Neural cell (in vitro differentiated cells): ENCODE data around the gene BTBD9. TPM values are rescaled to one million over a fixed set of nuclear protein-coding genes. Genes with fewer than 3 reads are reported as not detected.

Source experiments
- H2AFZ ChIP-seq: fragments of 200-600, 300-800 bp; sonication (generic), shearing (Covaris generic); 2 replicates; pipeline ENCODE4 v1.6.0; 2014; ENCODE audit warnings: low read depth, mild to moderate bottlenecking, antibody characterized with exemption, low read length, moderate library complexity
- H3F3A ChIP-seq: fragments of 200-600 bp; shearing (Covaris generic); 2 replicates; pipeline ENCODE4 v1.6.1; 2016; ENCODE audit warnings: mild to moderate bottlenecking, moderate library complexity, mixed read lengths, antibody characterized with exemption, low read length; ENCODE audit not compliant: insufficient read depth, poor library complexity, severe bottlenecking
- H3K27ac ChIP-seq: fragments of 200-600, 300-800 bp; sonication (generic), shearing (Covaris generic); 2 replicates; pipeline ENCODE4 v1.5.1; 2014; ENCODE audit warnings: mild to moderate bottlenecking, low read length, moderate library complexity
- H3K27me3 ChIP-seq: fragments of 300-800, 200-600 bp; sonication (generic), shearing (Covaris generic); 2 replicates; pipeline ENCODE4 v1.6.0; 2014; ENCODE audit warnings: mild to moderate bottlenecking, low read depth, low read length, moderate library complexity; ENCODE audit not compliant: insufficient read depth
- H3K36me3 ChIP-seq: fragments of 300-800, 200-600 bp; sonication (generic), shearing (Covaris generic); 2 replicates; pipeline ENCODE4 v1.5.1; 2014; ENCODE audit warnings: mild to moderate bottlenecking, antibody characterized with exemption, low read length, moderate library complexity; ENCODE audit not compliant: insufficient read depth
- H3K4me2 ChIP-seq: fragments of 300-800, 200-600 bp; sonication (generic), shearing (Covaris generic); 2 replicates; pipeline ENCODE4 v1.6.0; 2014; ENCODE audit warnings: mild to moderate bottlenecking, low read length
- H3K4me3 ChIP-seq: fragments of 300-800, 200-600 bp; sonication (generic), shearing (Covaris generic); 2 replicates; pipeline ENCODE4 v1.5.1; 2014; ENCODE audit warnings: mild to moderate bottlenecking, low read length, moderate library complexity
- H3K79me2 ChIP-seq: fragments of 200-600 bp; shearing (Covaris generic); replicated peaks from 2 replicates; pipeline ENCODE4 v1.6.0; 2014; ENCODE audit warnings: mild to moderate bottlenecking, low read length, moderate library complexity; ENCODE audit not compliant: insufficient read depth
- H3K9ac ChIP-seq: fragments of 300-800, 200-600 bp; sonication (generic), shearing (Covaris generic); 2 replicates; pipeline ENCODE4 v1.6.1; 2016; ENCODE audit warnings: mild to moderate bottlenecking, low read length, mixed read lengths
- H3K9me2 ChIP-seq: fragments of 200-600 bp; shearing (Covaris generic); 2 replicates; pipeline ENCODE4 v1.6.1; 2016; ENCODE audit warnings: mild to moderate bottlenecking, low read length, mixed read lengths; ENCODE audit not compliant: insufficient read depth
- H3K9me3 ChIP-seq: fragments of 200-600, 300-800 bp; sonication (generic), shearing (Covaris generic); 2 replicates; pipeline ENCODE4 v1.6.1; 2016; ENCODE audit warnings: mild to moderate bottlenecking, mixed run types, low read length, moderate library complexity, mixed read lengths
- H4K20me1 ChIP-seq: fragments of 200-600 bp; shearing (Covaris generic); 2 replicates; pipeline ENCODE4 v1.6.1; 2016; ENCODE audit warnings: mild to moderate bottlenecking, mixed run types; ENCODE audit not compliant: insufficient read depth
- CTCF ChIP-seq: fragments of 450-650 bp; IDR thresholded peaks from 2 replicates; pipeline ENCODE4 v1.5.1; 2014; ENCODE audit warnings: antibody characterized with exemption, mild to moderate bottlenecking, moderate library complexity; ENCODE audit not compliant: poor library complexity, severe bottlenecking
- EP300 ChIP-seq: fragments of 450-650 bp; conservative IDR thresholded peaks from 2 replicates; pipeline ENCODE4 v1.6.1; 2014; ENCODE audit warnings: antibody characterized with exemption, mild to moderate bottlenecking, moderate library complexity; ENCODE audit not compliant: poor library complexity, severe bottlenecking
- EZH2 ChIP-seq: fragments of 200-600, 300-800 bp; shearing (Covaris generic), sonication (generic); IDR thresholded peaks from 2 replicates; pipeline ENCODE4 v1.6.1; 2014; ENCODE audit warnings: antibody characterized with exemption, low read length, borderline replicate concordance, mild to moderate bottlenecking; ENCODE audit not compliant: insufficient read depth, poor library complexity, severe bottlenecking
- MXI1 ChIP-seq: fragments of 450-650 bp; conservative IDR thresholded peaks from 2 replicates; pipeline ENCODE4 v1.6.1; 2014; ENCODE audit warnings: antibody characterized with exemption, mild to moderate bottlenecking; ENCODE audit not compliant: poor library complexity, severe bottlenecking
- POLR2AphosphoS5 ChIP-seq: IDR thresholded peaks from 2 replicates; pipeline ENCODE4 v1.6.1; 2012
- RAD21 ChIP-seq: fragments of 450-650 bp; conservative IDR thresholded peaks from 2 replicates; pipeline ENCODE4 v1.6.1; 2014; ENCODE audit warnings: antibody characterized with exemption, mild to moderate bottlenecking, moderate library complexity
- REST ChIP-seq: IDR thresholded peaks from 2 replicates; pipeline ENCODE4 v1.6.1; 2012; ENCODE audit warnings: borderline replicate concordance
- SMC3 ChIP-seq: fragments of 450-650 bp; conservative IDR thresholded peaks from 2 replicates; pipeline ENCODE4 v1.6.1; 2014; ENCODE audit warnings: antibody characterized with exemption, mild to moderate bottlenecking, moderate library complexity; ENCODE audit not compliant: poor library complexity
- TAF1 ChIP-seq: IDR thresholded peaks from 2 replicates; pipeline ENCODE4 v1.6.1; 2012; ENCODE audit warnings: low read depth
- polyA plus RNA-seq: library from polyadenylated mRNA; depleted of rRNA; stranded (reverse); fragments of >200 nt; gene quantifications from 2 replicates; pipeline ENCODE4 v1.2.3, GENCODE V29; 2014

The BTBD9 gene
- polyA plus RNA-seq, 1 donor from 2014 or later = 6.2 TPM

- Histone ChIP-seq H3K9me3 (no peaks in the 10 kb centered on the region), H3K27ac (no peak overlapping the region), H3K36me3 (no peaks in the 10 kb centered on the region), H3K4me2 (no peak overlapping the region), H3K9me2 (no peaks in the 10 kb centered on the region), H3F3A (no peaks in the 10 kb centered on the region), H3K9ac (no peak overlapping the region), H3K4me3 (no peak overlapping the region), H3K79me2 (no peaks in the 10 kb centered on the region), H2AFZ (no peak overlapping the region), H4K20me1 (no peaks in the 10 kb centered on the region), H3K27me3 (no peaks in the 10 kb centered on the region)
- TF ChIP-seq EP300 = no peak
- no peak for TF ChIP-seq REST
- no peak for TF ChIP-seq EZH2
- TF ChIP-seq CTCF = no peak
- TF ChIP-seq SMC3 = no peak
- TF ChIP-seq TAF1 = no peak
- no peak for TF ChIP-seq RAD21
- TF ChIP-seq MXI1 = no peak
- TF ChIP-seq POLR2AphosphoS5 = no peak
These were observed 60.6 kb downstream of the BTBD9 start for GRCh38 chr6:38579010-38579628.

- no peaks in the 10 kb centered on the region for H3K36me3 ChIP-seq
- no peaks in the 10 kb centered on the region for H3F3A ChIP-seq
- H4K20me1 ChIP-seq = no peaks in the 10 kb centered on the region
- H3K4me2 ChIP-seq = no peak overlapping the region
- no peak overlapping the region for H3K4me3 ChIP-seq
- TF ChIP-seq TAF1 (no peak), RAD21 (no peak), POLR2AphosphoS5 (no peak), CTCF (no peak), SMC3 (no peak), REST (no peak), EP300 (no peak), EZH2 (no peak), MXI1 (no peak)
- no peaks in the 10 kb centered on the region for H3K27me3 ChIP-seq
- H3K9me3 ChIP-seq = no peaks in the 10 kb centered on the region
- H3K9me2 ChIP-seq = no peaks in the 10 kb centered on the region
- H2AFZ ChIP-seq = no peak overlapping the region
- no peak overlapping the region for H3K27ac ChIP-seq
- H3K9ac ChIP-seq = no peak overlapping the region
- no peaks in the 10 kb centered on the region for H3K79me2 ChIP-seq
These were observed 61.7 kb downstream of the BTBD9 start for GRCh38 chr6:38578075-38578474.
